ENCODE results near the gene SNX3. TPM values are rescaled to one million over a fixed set of nuclear protein-coding genes. Genes with fewer than 3 reads are reported as not detected.
"Not testable (repeated sequence)": the region's sequence is repeated elsewhere in the genome, so short reads cannot be mapped to it uniquely, and the experiment has no call there.

Gene SNX3
- total RNA-seq (2014; rRNA removed; shearing (Covaris generic)) = 81.7 and 88.9 TPM in 2 replicates

GRCh38 chr6:108260809-108261569 lies at the start of gene SNX3:
SNX3 (minus strand) TSS chr6:108261040; CDS start chr6:108260921, 119 bp downstream.
- H3K4me3 ChIP-seq (ENCODE audit: insufficient read depth, low read depth, low read length) = peak within 1 kb of the TSS; percentile 92
- no peaks in the 10 kb centered on the region for H3K36me3 ChIP-seq (replicated peaks; ENCODE audit: control insufficient read depth, insufficient read depth, low read length)
- DNase-seq = peak; percentile 98
- H3K27me3 ChIP-seq (ENCODE audit: control insufficient read depth, insufficient read depth, low read length) = no peaks in the 10 kb centered on the region

DNA sequence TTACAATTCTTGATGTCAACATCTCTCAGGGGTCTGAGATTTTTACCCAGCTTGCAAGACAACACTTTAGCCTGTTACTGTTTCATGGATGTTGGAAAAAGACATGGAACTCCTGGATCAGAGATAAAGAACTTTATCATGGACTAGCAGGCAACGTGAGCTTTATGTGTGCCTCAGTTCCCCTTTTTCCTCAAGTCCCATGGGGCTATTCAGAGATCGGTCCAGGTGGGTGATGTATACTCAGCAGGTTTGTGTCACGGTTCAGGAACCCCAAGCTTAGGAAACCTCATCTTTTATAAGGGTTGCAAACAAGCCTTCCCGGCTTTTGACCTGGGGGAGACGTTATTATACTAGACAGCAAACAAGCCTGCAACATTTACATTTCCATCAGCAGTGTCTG lies 49.0 kb upstream of the SNX3 start:
- H3K36me3 ChIP-seq (replicated peaks; ENCODE audit: control insufficient read depth, insufficient read depth, low read length) = no peaks in the 10 kb centered on the region
- no peak for DNase-seq
- H3K27me3 ChIP-seq (ENCODE audit: control insufficient read depth, insufficient read depth, low read length) = no peaks in the 10 kb centered on the region
- H3K4me3 ChIP-seq (ENCODE audit: insufficient read depth, low read depth, low read length) = no peak overlapping the region

- H3K4me3 ChIP-seq (ENCODE audit: insufficient read depth, low read depth, low read length); DNase-seq; H3K27me3 ChIP-seq (ENCODE audit: control insufficient read depth, insufficient read depth, low read length); H3K36me3 ChIP-seq (replicated peaks; ENCODE audit: control insufficient read depth, insufficient read depth, low read length): not testable (repeated sequence)
Measured at GRCh38 chr6:108308641-108309040, 47.8 kb upstream of the SNX3 start.

- H3K36me3 ChIP-seq (replicated peaks; ENCODE audit: control insufficient read depth, insufficient read depth, low read length) = no peaks in the 10 kb centered on the region
- no peak for DNase-seq
- H3K4me3 ChIP-seq (ENCODE audit: insufficient read depth, low read depth, low read length) = no peak overlapping the region
- H3K27me3 ChIP-seq (ENCODE audit: control insufficient read depth, insufficient read depth, low read length) = no peaks in the 10 kb centered on the region
Measured at GRCh38 chr6:108304646-108305045, 43.8 kb upstream of the SNX3 start.

DNA sequence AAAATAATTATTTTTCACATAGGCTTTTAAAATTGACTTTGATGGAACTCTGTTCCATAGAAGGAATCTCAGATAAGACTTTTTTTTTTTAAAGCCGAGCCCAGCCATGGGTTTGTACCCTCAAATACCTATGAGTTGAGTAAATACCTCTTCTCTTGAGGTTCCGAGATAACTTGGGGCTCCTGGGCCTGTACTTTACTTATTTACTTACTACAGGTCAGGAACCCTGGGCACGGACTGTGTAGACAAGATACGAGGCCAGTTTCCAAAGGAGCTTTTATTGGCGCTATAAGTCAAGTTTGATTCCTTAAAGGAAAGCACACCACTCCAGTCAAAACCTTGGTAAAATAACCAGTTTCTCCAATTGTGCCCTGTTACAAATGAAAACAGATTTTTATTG lies 41.5 kb upstream of the SNX3 start:
- DNase-seq = no peak
- Histone ChIP-seq H3K36me3 (replicated peaks; ENCODE audit: control insufficient read depth, insufficient read depth, low read length) (no peaks in the 10 kb centered on the region), H3K27me3 (ENCODE audit: control insufficient read depth, insufficient read depth, low read length) (no peaks in the 10 kb centered on the region), H3K4me3 (ENCODE audit: insufficient read depth, low read depth, low read length) (no peak overlapping the region)

DNA sequence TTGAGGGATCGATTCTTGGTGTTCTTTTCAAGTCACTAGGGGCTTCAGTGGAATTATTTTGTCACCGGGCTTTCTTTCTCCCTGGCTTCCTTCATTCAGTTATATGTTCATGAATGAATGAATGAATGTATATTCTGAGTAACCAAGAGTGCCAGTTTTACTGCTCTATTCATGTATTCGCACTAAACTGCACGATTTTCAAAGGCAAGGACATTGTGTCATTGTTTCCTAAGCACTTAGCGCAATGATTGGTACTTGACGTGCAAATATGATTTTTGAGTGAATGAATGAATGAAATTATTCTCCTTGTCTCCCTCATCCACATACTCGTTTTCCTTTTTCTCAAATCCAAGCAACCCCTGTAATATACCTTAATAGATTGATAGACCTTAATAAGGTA lies 34.8 kb upstream of the SNX3 start:
- Histone ChIP-seq H3K27me3 (ENCODE audit: control insufficient read depth, insufficient read depth, low read length) (no peaks in the 10 kb centered on the region), H3K4me3 (ENCODE audit: insufficient read depth, low read depth, low read length) (peak overlapping the region; percentile 70), H3K36me3 (replicated peaks; ENCODE audit: control insufficient read depth, insufficient read depth, low read length) (no peaks in the 10 kb centered on the region)
- DNase-seq = no peak

GRCh38 chr6:108294727-108295625 lies 34.1 kb upstream of the SNX3 start, which contains the start of gene AFG1L:
AFG1L (plus strand) TSS chr6:108295054; CDS start chr6:108295080, 26 bp downstream.
- Histone ChIP-seq H3K36me3 (replicated peaks; ENCODE audit: control insufficient read depth, insufficient read depth, low read length) (no peaks in the 10 kb centered on the region), H3K27me3 (ENCODE audit: control insufficient read depth, insufficient read depth, low read length) (no peaks in the 10 kb centered on the region), H3K4me3 (ENCODE audit: insufficient read depth, low read depth, low read length) (peak within 1 kb of the TSS; percentile 70)
- peak; percentile 95 for DNase-seq

DNA sequence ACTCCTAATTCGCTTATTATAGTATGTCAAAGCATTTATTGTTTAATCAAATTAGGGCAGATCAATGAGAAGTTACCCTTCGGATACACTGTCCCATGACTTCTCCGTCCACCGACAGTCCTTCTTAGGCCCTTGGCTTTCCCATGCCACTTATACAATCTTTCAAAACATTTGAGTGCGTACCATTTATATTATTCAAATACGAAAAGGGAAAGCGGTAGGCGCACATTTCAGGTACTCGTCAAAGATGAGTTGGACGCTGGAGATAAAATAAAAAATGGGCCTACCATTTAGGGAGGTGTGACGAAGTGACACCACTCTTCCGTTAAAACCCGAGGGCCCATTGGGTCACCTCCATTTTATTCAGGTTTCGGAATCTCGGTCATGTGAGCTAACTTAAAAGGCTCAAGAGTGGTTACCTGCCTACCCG lies 33.5 kb upstream of the SNX3 start:
- no peaks in the 10 kb centered on the region for H3K27me3 ChIP-seq (ENCODE audit: control insufficient read depth, insufficient read depth, low read length)
- no peak for DNase-seq

DNA sequence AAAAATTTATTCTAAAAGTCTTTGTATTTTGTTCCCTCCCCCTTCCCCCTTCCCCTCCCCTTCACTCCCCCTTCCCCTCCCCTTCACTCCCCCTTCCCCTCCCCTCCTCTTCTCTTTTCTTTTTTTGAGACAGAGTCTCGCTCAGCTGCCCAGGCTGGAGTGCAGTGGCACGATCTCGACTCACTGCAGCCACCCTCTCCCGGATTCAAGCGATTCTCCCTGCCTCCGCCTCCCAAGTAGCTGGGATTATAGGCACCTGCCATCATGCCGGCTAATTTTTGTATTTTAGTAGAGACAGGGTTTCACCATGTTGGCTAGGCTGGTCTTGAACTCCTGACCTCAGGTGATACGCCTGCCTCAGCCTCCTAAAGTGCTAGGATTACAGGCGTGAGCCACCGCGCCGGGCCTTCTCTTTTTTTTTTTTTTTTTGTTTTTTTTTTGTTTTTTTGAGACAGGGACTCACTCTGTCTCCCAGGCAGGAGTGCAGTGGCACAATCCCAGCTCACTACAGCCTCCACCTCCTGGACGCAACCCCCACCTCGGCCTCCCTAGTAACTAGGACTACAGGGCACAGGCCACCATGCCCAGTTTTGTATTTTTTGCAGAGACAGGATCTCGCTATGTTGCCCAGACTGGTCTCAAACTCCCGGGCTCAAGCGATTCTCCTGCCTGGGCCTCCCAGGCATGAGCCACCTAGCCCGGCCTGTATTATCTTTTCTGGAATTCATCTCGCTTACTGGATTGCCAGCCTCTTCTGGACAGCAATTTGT lies 32.9 kb upstream of the SNX3 start:
- Histone ChIP-seq H3K27me3 (ENCODE audit: control insufficient read depth, insufficient read depth, low read length) (no peaks in the 10 kb centered on the region), H3K36me3 (replicated peaks; ENCODE audit: control insufficient read depth, insufficient read depth, low read length) (no peaks in the 10 kb centered on the region), H3K4me3 (ENCODE audit: insufficient read depth, low read depth, low read length) (peak overlapping the region; percentile 70)
- no peak for DNase-seq

More for the DNA sequence above, 33.5 kb upstream of the SNX3 start:
- Histone ChIP-seq H3K4me3 (ENCODE audit: insufficient read depth, low read depth, low read length) (peak overlapping the region; percentile 70), H3K36me3 (replicated peaks; ENCODE audit: control insufficient read depth, insufficient read depth, low read length) (no peaks in the 10 kb centered on the region)

DNA sequence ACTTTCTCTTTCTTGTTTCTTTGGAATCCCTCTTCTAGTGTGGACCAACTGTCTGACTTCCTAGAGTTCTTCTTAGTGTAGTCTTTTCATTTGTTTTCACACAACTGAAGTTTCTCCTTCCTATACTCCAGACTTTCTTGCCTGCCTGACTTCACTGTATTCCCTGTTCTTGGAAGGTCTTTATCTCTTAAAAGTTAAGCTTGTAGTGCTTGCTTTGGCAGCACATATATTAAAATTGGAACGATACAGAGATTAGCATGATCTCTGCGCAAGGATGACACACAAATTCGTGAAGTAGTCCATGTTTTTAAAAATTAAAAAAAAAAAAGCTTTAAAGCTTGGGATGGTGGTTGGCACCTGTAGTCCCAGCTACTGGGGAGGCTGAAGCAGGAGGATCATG lies 31.7 kb upstream of the SNX3 start:
- H3K36me3 ChIP-seq (replicated peaks; ENCODE audit: control insufficient read depth, insufficient read depth, low read length); DNase-seq; H3K27me3 ChIP-seq (ENCODE audit: control insufficient read depth, insufficient read depth, low read length); H3K4me3 ChIP-seq (ENCODE audit: insufficient read depth, low read depth, low read length): not testable (repeated sequence)

- Histone ChIP-seq H3K4me3 (ENCODE audit: insufficient read depth, low read depth, low read length) (no peak overlapping the region), H3K27me3 (ENCODE audit: control insufficient read depth, insufficient read depth, low read length) (no peaks in the 10 kb centered on the region), H3K36me3 (replicated peaks; ENCODE audit: control insufficient read depth, insufficient read depth, low read length) (no peaks in the 10 kb centered on the region)
- no peak for DNase-seq
Measured at GRCh38 chr6:108291091-108291490, 30.3 kb upstream of the SNX3 start.

GRCh38 chr6:108288742-108289141 lies 27.9 kb upstream of the SNX3 start:
- no peak overlapping the region for H3K4me3 ChIP-seq (ENCODE audit: insufficient read depth, low read depth, low read length)
- H3K36me3 ChIP-seq (replicated peaks; ENCODE audit: control insufficient read depth, insufficient read depth, low read length) = no peaks in the 10 kb centered on the region
- DNase-seq = no peak
- H3K27me3 ChIP-seq (ENCODE audit: control insufficient read depth, insufficient read depth, low read length) = no peaks in the 10 kb centered on the region

GRCh38 chr6:108287373-108287772 lies 26.5 kb upstream of the SNX3 start:
- no peak overlapping the region for H3K4me3 ChIP-seq (ENCODE audit: insufficient read depth, low read depth, low read length)
- DNase-seq = no peak
- no peaks in the 10 kb centered on the region for H3K27me3 ChIP-seq (ENCODE audit: control insufficient read depth, insufficient read depth, low read length)
- no peaks in the 10 kb centered on the region for H3K36me3 ChIP-seq (replicated peaks; ENCODE audit: control insufficient read depth, insufficient read depth, low read length)

GRCh38 chr6:108286366-108286765 lies 25.5 kb upstream of the SNX3 start:
- no peak overlapping the region for H3K4me3 ChIP-seq (ENCODE audit: insufficient read depth, low read depth, low read length)
- no peaks in the 10 kb centered on the region for H3K36me3 ChIP-seq (replicated peaks; ENCODE audit: control insufficient read depth, insufficient read depth, low read length)
- no peak for DNase-seq
- H3K27me3 ChIP-seq (ENCODE audit: control insufficient read depth, insufficient read depth, low read length) = no peaks in the 10 kb centered on the region
